Measurements from ENCODE around the gene TNNT3. TPM values are rescaled to one million over a fixed set of nuclear protein-coding genes. Genes with fewer than 3 reads are reported as not detected.

TNNT3 gene
- total RNA-seq, 2 experiments from 2014 or later, result 4.7 to 6.2 TPM

- intact Hi-C loops (cut with micrococcal nuclease; ENCODE audit: unreplicated experiment), result no loop called here
- no peaks in the 10 kb centered on the region for H3K79me2 ChIP-seq (ENCODE audit: insufficient read depth, low read depth, low read length)
These were observed 55.7 kb downstream of the TNNT3 start for GRCh38 chr11:1975185-1975584.

DNA sequence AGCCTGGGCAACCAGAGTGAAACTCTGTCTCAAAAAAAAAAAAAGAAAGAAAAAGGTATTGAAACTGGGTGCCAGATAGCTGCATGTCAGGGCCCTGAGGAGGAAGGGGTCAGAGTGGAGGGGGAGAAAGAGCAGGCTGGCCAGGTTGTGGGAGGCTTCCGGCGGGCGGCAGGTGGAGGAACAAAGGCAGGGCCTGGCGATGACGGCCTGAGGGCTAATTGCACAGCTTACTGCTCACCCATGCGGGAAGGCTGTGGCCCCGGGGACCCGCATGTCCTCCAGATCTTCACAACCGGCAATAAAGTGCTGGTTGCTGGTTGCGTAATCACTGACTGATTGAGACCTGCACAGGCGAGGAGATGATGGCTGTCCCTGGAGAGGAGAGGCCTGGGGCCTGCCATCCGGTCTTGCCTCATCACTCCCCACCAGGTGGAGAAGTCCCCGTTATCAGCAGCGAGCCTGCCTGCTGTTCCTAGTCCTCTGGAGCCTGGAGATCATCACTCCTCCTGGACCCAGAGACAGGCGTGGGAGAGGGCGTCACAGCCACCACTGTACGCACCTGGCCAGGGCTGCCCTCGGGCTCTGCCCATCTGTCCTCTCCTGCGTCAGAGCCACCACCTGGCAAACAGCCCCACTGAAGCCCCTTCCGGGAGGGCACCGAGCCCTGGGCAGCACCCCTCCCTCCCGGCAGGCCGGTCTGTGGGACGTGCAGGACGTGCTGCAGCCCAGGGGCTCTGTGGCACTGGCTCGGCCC lies 59.4 kb downstream of the TNNT3 start:
- Histone ChIP-seq H4K20me1 (ENCODE audit: insufficient read depth, low read length) (no peaks in the 10 kb centered on the region), H3K4me3 (ENCODE audit: low read depth, low read length, poor library complexity, severe bottlenecking) (no peak overlapping the region), H2AFZ (ENCODE audit: low read length) (no peak overlapping the region), H3K36me3 (ENCODE audit: insufficient read depth, low read length) (no peaks in the 10 kb centered on the region), H3K4me2 (ENCODE audit: low read length) (no peak overlapping the region), H3K9me3 (ENCODE audit: low read length) (no peaks in the 10 kb centered on the region), H3K79me2 (ENCODE audit: insufficient read depth, low read depth, low read length) (no peaks in the 10 kb centered on the region), H3K27ac (ENCODE audit: low read depth, low read length, poor library complexity, severe bottlenecking) (no peak overlapping the region), H3K9me2 (ENCODE audit: insufficient read depth, low read length) (no peaks in the 10 kb centered on the region), H3K4me1 (ENCODE audit: insufficient read depth, low read length, poor library complexity, severe bottlenecking) (no peaks in the 10 kb centered on the region)
- POLR2A ChIA-PET, result no interaction called here
- BruUV-seq (replicated peaks), result no TSS peak
- DNase-seq (ENCODE audit: low spot score), result no peak
- CTCF ChIA-PET (ENCODE audit: unreplicated experiment), result no interaction called here
- intact Hi-C loops (cut with micrococcal nuclease; ENCODE audit: unreplicated experiment), result no loop called here
- no peak for TF ChIP-seq EZH2phosphoT487 (IDR thresholded peaks at IDR 0.05; ENCODE audit: borderline replicate concordance, low read depth, low read length)
- TF ChIP-seq, protein P1, sequence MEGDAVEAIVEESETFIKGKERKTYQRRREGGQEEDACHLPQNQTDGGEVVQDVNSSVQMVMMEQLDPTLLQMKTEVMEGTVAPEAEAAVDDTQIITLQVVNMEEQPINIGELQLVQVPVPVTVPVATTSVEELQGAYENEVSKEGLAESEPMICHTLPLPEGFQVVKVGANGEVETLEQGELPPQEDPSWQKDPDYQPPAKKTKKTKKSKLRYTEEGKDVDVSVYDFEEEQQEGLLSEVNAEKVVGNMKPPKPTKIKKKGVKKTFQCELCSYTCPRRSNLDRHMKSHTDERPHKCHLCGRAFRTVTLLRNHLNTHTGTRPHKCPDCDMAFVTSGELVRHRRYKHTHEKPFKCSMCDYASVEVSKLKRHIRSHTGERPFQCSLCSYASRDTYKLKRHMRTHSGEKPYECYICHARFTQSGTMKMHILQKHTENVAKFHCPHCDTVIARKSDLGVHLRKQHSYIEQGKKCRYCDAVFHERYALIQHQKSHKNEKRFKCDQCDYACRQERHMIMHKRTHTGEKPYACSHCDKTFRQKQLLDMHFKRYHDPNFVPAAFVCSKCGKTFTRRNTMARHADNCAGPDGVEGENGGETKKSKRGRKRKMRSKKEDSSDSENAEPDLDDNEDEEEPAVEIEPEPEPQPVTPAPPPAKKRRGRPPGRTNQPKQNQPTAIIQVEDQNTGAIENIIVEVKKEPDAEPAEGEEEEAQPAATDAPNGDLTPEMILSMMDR (conservative IDR thresholded peaks at IDR 0.05; ENCODE audit: low read length), result no peak

More at GRCh38 chr11:1975185-1975584, 55.7 kb downstream of the TNNT3 start:
- no peak overlapping the region for H3K27ac ChIP-seq (ENCODE audit: low read depth, low read length, poor library complexity, severe bottlenecking)
- H3K4me1 ChIP-seq (ENCODE audit: insufficient read depth, low read length, poor library complexity, severe bottlenecking), result no peaks in the 10 kb centered on the region
- H3K9me2 ChIP-seq (ENCODE audit: insufficient read depth, low read length), result no peaks in the 10 kb centered on the region
- no peak for TF ChIP-seq EZH2phosphoT487 (IDR thresholded peaks at IDR 0.05; ENCODE audit: borderline replicate concordance, low read depth, low read length)
- TF ChIP-seq, protein P1 (conservative IDR thresholded peaks at IDR 0.05; ENCODE audit: low read length), result no peak
- no TSS peak for BruUV-seq (replicated peaks)
- no peak for DNase-seq (ENCODE audit: low spot score)
- H3K36me3 ChIP-seq (ENCODE audit: insufficient read depth, low read length), result no peaks in the 10 kb centered on the region
- ChIA-PET CTCF (ENCODE audit: unreplicated experiment) (no interaction called here), POLR2A (no interaction called here)
- H3K4me2 ChIP-seq (ENCODE audit: low read length), result no peak overlapping the region
- H3K4me3 ChIP-seq (ENCODE audit: low read depth, low read length, poor library complexity, severe bottlenecking), result no peak overlapping the region
- H3K9me3 ChIP-seq (ENCODE audit: low read length), result no peaks in the 10 kb centered on the region
- H4K20me1 ChIP-seq (ENCODE audit: insufficient read depth, low read length), result no peaks in the 10 kb centered on the region
- H2AFZ ChIP-seq (ENCODE audit: low read length), result no peak overlapping the region

- TF ChIP-seq EZH2phosphoT487 (IDR thresholded peaks at IDR 0.05; ENCODE audit: borderline replicate concordance, low read depth, low read length), result no peak
- TF ChIP-seq, protein P1 (conservative IDR thresholded peaks at IDR 0.05; ENCODE audit: low read length), result no peak
- POLR2A ChIA-PET, result no interaction called here
- Histone ChIP-seq H3K4me2 (ENCODE audit: low read length) (no peak overlapping the region), H4K20me1 (ENCODE audit: insufficient read depth, low read length) (no peaks in the 10 kb centered on the region), H3K9me3 (ENCODE audit: low read length) (no peaks in the 10 kb centered on the region), H2AFZ (ENCODE audit: low read length) (no peak overlapping the region), H3K4me3 (ENCODE audit: low read depth, low read length, poor library complexity, severe bottlenecking) (no peak overlapping the region), H3K79me2 (ENCODE audit: insufficient read depth, low read depth, low read length) (no peaks in the 10 kb centered on the region), H3K36me3 (ENCODE audit: insufficient read depth, low read length) (no peaks in the 10 kb centered on the region), H3K27ac (ENCODE audit: low read depth, low read length, poor library complexity, severe bottlenecking) (no peak overlapping the region), H3K9me2 (ENCODE audit: insufficient read depth, low read length) (no peaks in the 10 kb centered on the region), H3K4me1 (ENCODE audit: insufficient read depth, low read length, poor library complexity, severe bottlenecking) (no peaks in the 10 kb centered on the region)
- intact Hi-C loops (cut with micrococcal nuclease; ENCODE audit: unreplicated experiment), result no loop called here
- BruUV-seq (replicated peaks), result no TSS peak
- CTCF ChIA-PET (ENCODE audit: unreplicated experiment), result no interaction called here
- DNase-seq (ENCODE audit: low spot score), result no peak
These were observed 60.1 kb downstream of the TNNT3 start for GRCh38 chr11:1979607-1980006.
